PC-3 (cell line): ENCODE results near the gene CASP4. TPM values are rescaled to one million over a fixed set of nuclear protein-coding genes. Genes with fewer than 3 reads are reported as not detected.

Experiments
- ATAC-seq: fragments of 200-7000 bp; cut with Tn5 transposase; 2 replicates; pipeline ENCODE4 v1.9.1; 2020; ENCODE audit warnings: mild to moderate bottlenecking, moderate library complexity
- BruUV-seq: library from RNA; stranded (reverse); fragments of 400-500 nt; replicated peaks from 2 replicates; lab custom pipeline; 2021; lab: Mats Ljungman, UMichigan
- CTCF ChIA-PET: fragments of 300-600 bp; sonication (Branson Sonifier 250); formaldehyde crosslinking; loops from one replicate; lab custom pipeline; 2022; ENCODE audit warnings: antibody characterized with exemption; lab: Charles Lee
- POLR2A ChIA-PET: fragments of 300-600 bp; sonication (Branson Sonifier 250); formaldehyde crosslinking; loops from one replicate; lab custom pipeline; 2022; ENCODE audit warnings: antibody characterized with exemption; ENCODE audit not compliant: unreplicated experiment; lab: Charles Lee
- DNase-seq: peaks from one replicate; pipeline ENCODE4 v3.0.0-alpha.2; 2015
- H2AFZ ChIP-seq: fragments of 300-600 bp; sonication (generic); 2 replicates; pipeline ENCODE4 v1.6.0; 2016; ENCODE audit warnings: antibody characterized with exemption, low read length
- H3F3A ChIP-seq: fragments of 300-600 bp; sonication (generic); one replicate; pipeline ENCODE4 v1.6.0; 2017; ENCODE audit warnings: antibody characterized with exemption, low read length, control low read depth, mild to moderate bottlenecking; ENCODE audit not compliant: unreplicated experiment
- H3K27ac ChIP-seq: fragments of 300-600 bp; sonication (generic); 2 replicates; pipeline ENCODE4 v1.5.1; 2016; ENCODE audit warnings: mild to moderate bottlenecking, low read length
- H3K27me3 ChIP-seq: fragments of 300-600 bp; sonication (generic); 2 replicates; pipeline ENCODE4 v1.6.1; 2016; ENCODE audit warnings: low read length, mixed read lengths
- H3K36me3 ChIP-seq: fragments of 300-600 bp; sonication (generic); 2 replicates; pipeline ENCODE4 v1.6.1; 2016; ENCODE audit warnings: low read depth, mixed run types, low read length, mixed read lengths
- H3K4me1 ChIP-seq: fragments of 300-600 bp; sonication (generic); 2 replicates; pipeline ENCODE4 v1.5.1; 2016; ENCODE audit warnings: low read length; ENCODE audit not compliant: insufficient read depth
- H3K4me2 ChIP-seq: fragments of 300-600 bp; sonication (generic); 2 replicates; pipeline ENCODE4 v1.6.0; 2016; ENCODE audit warnings: low read length
- H3K4me3 ChIP-seq: fragments of 300-600 bp; sonication (generic); 2 replicates; pipeline ENCODE4 v1.5.1; 2016; ENCODE audit warnings: mild to moderate bottlenecking, low read length, mixed read lengths
- H3K79me2 ChIP-seq: fragments of 300-600 bp; sonication (generic); 2 replicates; pipeline ENCODE4 v1.6.1; 2017; ENCODE audit warnings: low read length, mixed read lengths
- H3K9ac ChIP-seq: fragments of 300-600 bp; sonication (generic); 2 replicates; pipeline ENCODE4 v1.6.0; 2016; ENCODE audit warnings: mild to moderate bottlenecking, low read length
- H3K9me2 ChIP-seq: fragments of 300-600 bp; sonication (generic); replicated peaks from 2 replicates; pipeline ENCODE4 v1.6.1; 2016; ENCODE audit warnings: mixed run types, low read length, mixed read lengths
- H3K9me3 ChIP-seq: fragments of 300-600 bp; sonication (generic); 2 replicates; pipeline ENCODE4 v1.6.1; 2016; ENCODE audit warnings: low read length, mixed read lengths
- H4K20me1 ChIP-seq: fragments of 300-600 bp; sonication (generic); 2 replicates; pipeline ENCODE4 v1.6.1; 2016; ENCODE audit warnings: low read length, mixed read lengths
- CTCF ChIP-seq: fragments of 300-600 bp; sonication (generic); conservative IDR thresholded peaks from 2 replicates; pipeline ENCODE4 v1.5.1; 2017; ENCODE audit warnings: antibody characterized with exemption, low read depth, mild to moderate bottlenecking, low read length
- EZH2 ChIP-seq: fragments of 300-600 bp; sonication (generic); IDR thresholded peaks from one replicate; pipeline ENCODE4 v1.6.1; 2017; ENCODE audit warnings: antibody characterized with exemption, mild to moderate bottlenecking, low read length; ENCODE audit not compliant: unreplicated experiment
- EZH2phosphoT487 ChIP-seq: fragments of 300-600 bp; sonication (generic); IDR thresholded peaks from 2 replicates; pipeline ENCODE4 v1.6.1; 2018; ENCODE audit warnings: mild to moderate bottlenecking, antibody characterized with exemption, low read length, borderline replicate concordance
- intact Hi-C: fragments of 100-400 bp; cut with micrococcal nuclease; formaldehyde crosslinking; loops from 2 replicates; pipeline ENCODE4 v1.9.0; 2023
- total RNA-seq: library from RNA; depleted of rRNA; stranded (reverse); fragments of >200 nt; gene quantifications from 2 replicates; pipeline ENCODE4 v1.2.3, GENCODE V29; 2014; rRNA removed

The CASP4 gene
- total RNA-seq, 1 experiment from 2014 or later, result 40.9 TPM

GRCh38 chr11:104893876-104894275, 74.5 kb downstream of the CASP4 start:
- H3K4me2 ChIP-seq, result no peak overlapping the region
- H4K20me1 ChIP-seq, result no peaks in the 10 kb centered on the region
- TF ChIP-seq EZH2 (no peak), EZH2phosphoT487 (no peak), CTCF (no peak)
- no peaks in the 10 kb centered on the region; the same call in 1 of the 2 replicates for H3K4me1 ChIP-seq
- no peaks in the 10 kb centered on the region for H3K9me3 ChIP-seq
- H3K4me3 ChIP-seq, result no peak overlapping the region
- DNase-seq (no peak), ATAC-seq (no peak)
- H3K27me3 ChIP-seq, result no peaks in the 10 kb centered on the region
- ChIA-PET CTCF (no interaction called here), POLR2A (no interaction called here)
- BruUV-seq, result no TSS peak
- no peaks in the 10 kb centered on the region for H3K9me2 ChIP-seq
- H3F3A ChIP-seq, result no peaks in the 10 kb centered on the region
- no peak overlapping the region for H3K9ac ChIP-seq
- H3K36me3 ChIP-seq, result no peaks in the 10 kb centered on the region
- intact Hi-C loops, result no loop called here
- H3K79me2 ChIP-seq, result no peaks in the 10 kb centered on the region
- no peak overlapping the region for H3K27ac ChIP-seq
- no peak overlapping the region for H2AFZ ChIP-seq

Other genes with a start within 250 kb of the CASP4 start
- not detected in 2 replicates for gene CASP12, start 70.1 kb downstream of the CASP4 start, total RNA-seq
- not detected in 2 replicates for gene CASP5, start 54.6 kb upstream of the CASP4 start, total RNA-seq
- 0.33 TPM in 1 of 2 replicates, not detected in the other for gene CASP1, start 66.6 kb upstream of the CASP4 start, total RNA-seq
- not detected in 2 replicates for gene CARD16, start 76.8 kb upstream of the CASP4 start, total RNA-seq
- not detected in 2 replicates for gene CARD18, start 171.2 kb upstream of the CASP4 start, total RNA-seq